Hematopoietic multipotent progenitor cell (in vitro differentiated cells): ENCODE data around the gene TLE1. TPM values are rescaled to one million over a fixed set of nuclear protein-coding genes. Genes with fewer than 3 reads are reported as not detected.

ENCODE experiments used
- small RNA-seq: library from RNA; depleted of rRNA; stranded (forward); fragments of <200 nt; gene quantifications from one replicate; pipeline ENCODE3, GENCODE V24; 2012
- total RNA-seq: library from RNA; depleted of rRNA; stranded (reverse); fragments of >200 nt; gene quantifications from one replicate; pipeline ENCODE4 v1.2.3, GENCODE V29; 2012

The TLE1 gene
- total RNA-seq, 1 donor = 2.7 TPM

Small RNA genes within 50 kb of the gene (small RNA-seq; reads per million reads assigned to genes)
- not detected for gene RNU6-1035P

Other genes starting within 250 kb of the TLE1 start
- gene SPATA31D4, start 238.9 kb upstream of the TLE1 start, total RNA-seq = not detected